ENCODE data around the gene PPAN.

Gene PPAN

GRCh38 chr19:10118960-10119359, 12.8 kb downstream of the PPAN start:
- no peak for TF ChIP-seq SIN3A (IDR thresholded peaks at IDR 0.05; ENCODE audit: borderline replicate concordance, insufficient read depth, low read length)
- no peak for TF ChIP-seq REST (IDR thresholded peaks at IDR 0.05; ENCODE audit: insufficient read depth in 1 of 2, low read depth in 2 of 2, low read length in 2 of 2)
- TF ChIP-seq POLR2AphosphoS5 (IDR thresholded peaks at IDR 0.05; ENCODE audit: low read depth, low read length) = no peak
- TF ChIP-seq FOXP2 (optimal IDR thresholded peaks at IDR 0.05; ENCODE audit: borderline replicate concordance, extremely low read depth, extremely low read length, insufficient read depth) = no peak
- no peak for TF ChIP-seq TAF1 (IDR thresholded peaks at IDR 0.05; ENCODE audit: borderline replicate concordance, insufficient read depth, low read length)

- no peak for TF ChIP-seq POLR2AphosphoS5 (IDR thresholded peaks at IDR 0.05; ENCODE audit: low read depth, low read length)
- TF ChIP-seq REST (IDR thresholded peaks at IDR 0.05; ENCODE audit: insufficient read depth in 1 of 2, low read depth in 2 of 2, low read length in 2 of 2) = no peak
- TF ChIP-seq SIN3A (IDR thresholded peaks at IDR 0.05; ENCODE audit: borderline replicate concordance, insufficient read depth, low read length) = no peak
- no peak for TF ChIP-seq TAF1 (IDR thresholded peaks at IDR 0.05; ENCODE audit: borderline replicate concordance, insufficient read depth, low read length)
- TF ChIP-seq FOXP2 (optimal IDR thresholded peaks at IDR 0.05; ENCODE audit: borderline replicate concordance, extremely low read depth, extremely low read length, insufficient read depth) = no peak
Measured at GRCh38 chr19:10120538-10121189, 14.5 kb downstream of the PPAN start.

- no peak for TF ChIP-seq REST (IDR thresholded peaks at IDR 0.05; ENCODE audit: insufficient read depth in 1 of 2, low read depth in 2 of 2, low read length in 2 of 2)
- TF ChIP-seq FOXP2 (optimal IDR thresholded peaks at IDR 0.05; ENCODE audit: borderline replicate concordance, extremely low read depth, extremely low read length, insufficient read depth) = no peak
- no peak for TF ChIP-seq TAF1 (IDR thresholded peaks at IDR 0.05; ENCODE audit: borderline replicate concordance, insufficient read depth, low read length)
- no peak for TF ChIP-seq POLR2AphosphoS5 (IDR thresholded peaks at IDR 0.05; ENCODE audit: low read depth, low read length)
- no peak for TF ChIP-seq SIN3A (IDR thresholded peaks at IDR 0.05; ENCODE audit: borderline replicate concordance, insufficient read depth, low read length)
Measured at GRCh38 chr19:10122045-10122444, 15.9 kb downstream of the PPAN start.

GRCh38 chr19:10124429-10124828, 18.3 kb downstream of the PPAN start:
- TF ChIP-seq POLR2AphosphoS5 (IDR thresholded peaks at IDR 0.05; ENCODE audit: low read depth, low read length) (no peak), SIN3A (IDR thresholded peaks at IDR 0.05; ENCODE audit: borderline replicate concordance, insufficient read depth, low read length) (no peak), REST (IDR thresholded peaks at IDR 0.05; ENCODE audit: insufficient read depth in 1 of 2, low read depth in 2 of 2, low read length in 2 of 2) (no peak), FOXP2 (optimal IDR thresholded peaks at IDR 0.05; ENCODE audit: borderline replicate concordance, extremely low read depth, extremely low read length, insufficient read depth) (no peak)
